Neural cell (in vitro differentiated cells): ENCODE data around the gene XRRA1. TPM values are rescaled to one million over a fixed set of nuclear protein-coding genes. Genes with fewer than 3 reads are reported as not detected.

ENCODE experiments used
- H2AFZ ChIP-seq: fragments of 200-600, 300-800 bp; sonication (generic), shearing (Covaris generic); 2 replicates; pipeline ENCODE4 v1.6.0; 2014; ENCODE audit warnings: low read depth, mild to moderate bottlenecking, antibody characterized with exemption, low read length, moderate library complexity
- H3F3A ChIP-seq: fragments of 200-600 bp; shearing (Covaris generic); 2 replicates; pipeline ENCODE4 v1.6.1; 2016; ENCODE audit warnings: mild to moderate bottlenecking, moderate library complexity, mixed read lengths, antibody characterized with exemption, low read length; ENCODE audit not compliant: insufficient read depth, poor library complexity, severe bottlenecking
- H3K27ac ChIP-seq: fragments of 200-600, 300-800 bp; sonication (generic), shearing (Covaris generic); 2 replicates; pipeline ENCODE4 v1.5.1; 2014; ENCODE audit warnings: mild to moderate bottlenecking, low read length, moderate library complexity
- H3K27me3 ChIP-seq: fragments of 300-800, 200-600 bp; sonication (generic), shearing (Covaris generic); 2 replicates; pipeline ENCODE4 v1.6.0; 2014; ENCODE audit warnings: mild to moderate bottlenecking, low read depth, low read length, moderate library complexity; ENCODE audit not compliant: insufficient read depth
- H3K36me3 ChIP-seq: fragments of 300-800, 200-600 bp; sonication (generic), shearing (Covaris generic); 2 replicates; pipeline ENCODE4 v1.5.1; 2014; ENCODE audit warnings: mild to moderate bottlenecking, antibody characterized with exemption, low read length, moderate library complexity; ENCODE audit not compliant: insufficient read depth
- H3K4me2 ChIP-seq: fragments of 300-800, 200-600 bp; sonication (generic), shearing (Covaris generic); 2 replicates; pipeline ENCODE4 v1.6.0; 2014; ENCODE audit warnings: mild to moderate bottlenecking, low read length
- H3K4me3 ChIP-seq: fragments of 300-800, 200-600 bp; sonication (generic), shearing (Covaris generic); 2 replicates; pipeline ENCODE4 v1.5.1; 2014; ENCODE audit warnings: mild to moderate bottlenecking, low read length, moderate library complexity
- H3K79me2 ChIP-seq: fragments of 200-600 bp; shearing (Covaris generic); replicated peaks from 2 replicates; pipeline ENCODE4 v1.6.0; 2014; ENCODE audit warnings: mild to moderate bottlenecking, low read length, moderate library complexity; ENCODE audit not compliant: insufficient read depth
- H3K9ac ChIP-seq: fragments of 300-800, 200-600 bp; sonication (generic), shearing (Covaris generic); 2 replicates; pipeline ENCODE4 v1.6.1; 2016; ENCODE audit warnings: mild to moderate bottlenecking, low read length, mixed read lengths
- H3K9me2 ChIP-seq: fragments of 200-600 bp; shearing (Covaris generic); 2 replicates; pipeline ENCODE4 v1.6.1; 2016; ENCODE audit warnings: mild to moderate bottlenecking, low read length, mixed read lengths; ENCODE audit not compliant: insufficient read depth
- H3K9me3 ChIP-seq: fragments of 200-600, 300-800 bp; sonication (generic), shearing (Covaris generic); 2 replicates; pipeline ENCODE4 v1.6.1; 2016; ENCODE audit warnings: mild to moderate bottlenecking, mixed run types, low read length, moderate library complexity, mixed read lengths
- H4K20me1 ChIP-seq: fragments of 200-600 bp; shearing (Covaris generic); 2 replicates; pipeline ENCODE4 v1.6.1; 2016; ENCODE audit warnings: mild to moderate bottlenecking, mixed run types; ENCODE audit not compliant: insufficient read depth
- EP300 ChIP-seq: fragments of 450-650 bp; conservative IDR thresholded peaks from 2 replicates; pipeline ENCODE4 v1.6.1; 2014; ENCODE audit warnings: antibody characterized with exemption, mild to moderate bottlenecking, moderate library complexity; ENCODE audit not compliant: poor library complexity, severe bottlenecking
- EZH2 ChIP-seq: fragments of 200-600, 300-800 bp; shearing (Covaris generic), sonication (generic); IDR thresholded peaks from 2 replicates; pipeline ENCODE4 v1.6.1; 2014; ENCODE audit warnings: antibody characterized with exemption, low read length, borderline replicate concordance, mild to moderate bottlenecking; ENCODE audit not compliant: insufficient read depth, poor library complexity, severe bottlenecking
- MXI1 ChIP-seq: fragments of 450-650 bp; conservative IDR thresholded peaks from 2 replicates; pipeline ENCODE4 v1.6.1; 2014; ENCODE audit warnings: antibody characterized with exemption, mild to moderate bottlenecking; ENCODE audit not compliant: poor library complexity, severe bottlenecking
- POLR2AphosphoS5 ChIP-seq: IDR thresholded peaks from 2 replicates; pipeline ENCODE4 v1.6.1; 2012
- RAD21 ChIP-seq: fragments of 450-650 bp; conservative IDR thresholded peaks from 2 replicates; pipeline ENCODE4 v1.6.1; 2014; ENCODE audit warnings: antibody characterized with exemption, mild to moderate bottlenecking, moderate library complexity
- SMC3 ChIP-seq: fragments of 450-650 bp; conservative IDR thresholded peaks from 2 replicates; pipeline ENCODE4 v1.6.1; 2014; ENCODE audit warnings: antibody characterized with exemption, mild to moderate bottlenecking, moderate library complexity; ENCODE audit not compliant: poor library complexity
- TAF1 ChIP-seq: IDR thresholded peaks from 2 replicates; pipeline ENCODE4 v1.6.1; 2012; ENCODE audit warnings: low read depth
- polyA plus RNA-seq: library from polyadenylated mRNA; depleted of rRNA; stranded (reverse); fragments of >200 nt; gene quantifications from 2 replicates; pipeline ENCODE4 v1.2.3, GENCODE V29; 2014
- TF ChIP-seq, protein P1 (sequence below): IDR thresholded peaks from 2 replicates; pipeline ENCODE4 v1.6.1; 2012; ENCODE audit warnings: borderline replicate concordance
- TF ChIP-seq, protein P2 (sequence below): fragments of 450-650 bp; IDR thresholded peaks from 2 replicates; pipeline ENCODE4 v1.5.1; 2014; ENCODE audit warnings: antibody characterized with exemption, mild to moderate bottlenecking, moderate library complexity; ENCODE audit not compliant: poor library complexity, severe bottlenecking

The XRRA1 gene
- polyA plus RNA-seq, 1 donor from 2014 or later = 2.7 TPM

DNA sequence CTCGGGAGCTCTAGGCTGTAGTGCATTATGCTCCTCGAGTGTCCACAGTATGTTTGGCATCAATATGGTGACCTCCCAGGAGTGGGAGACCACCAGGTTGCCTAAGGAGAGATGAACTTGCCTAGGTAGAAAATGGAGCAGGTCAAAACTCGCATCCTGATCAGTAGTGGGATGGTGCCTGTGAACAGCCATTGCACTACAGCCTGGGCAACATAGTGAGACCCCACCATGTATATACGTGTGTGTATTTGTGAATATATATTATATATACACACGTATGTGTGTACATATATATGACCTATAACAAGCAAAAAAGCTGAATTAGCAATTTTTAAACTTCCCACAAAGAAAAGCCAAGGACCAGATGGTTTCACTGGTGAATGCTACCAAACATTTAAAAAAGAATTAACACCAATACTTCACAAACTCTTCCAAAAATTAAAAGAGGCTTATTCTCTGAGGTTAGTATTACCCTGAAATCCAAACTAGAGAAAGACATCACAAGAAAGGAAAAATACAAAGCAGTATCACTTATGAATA, 102.8 kb downstream of the XRRA1 start:
- TF ChIP-seq POLR2AphosphoS5 = no peak
- TF ChIP-seq, protein P1, sequence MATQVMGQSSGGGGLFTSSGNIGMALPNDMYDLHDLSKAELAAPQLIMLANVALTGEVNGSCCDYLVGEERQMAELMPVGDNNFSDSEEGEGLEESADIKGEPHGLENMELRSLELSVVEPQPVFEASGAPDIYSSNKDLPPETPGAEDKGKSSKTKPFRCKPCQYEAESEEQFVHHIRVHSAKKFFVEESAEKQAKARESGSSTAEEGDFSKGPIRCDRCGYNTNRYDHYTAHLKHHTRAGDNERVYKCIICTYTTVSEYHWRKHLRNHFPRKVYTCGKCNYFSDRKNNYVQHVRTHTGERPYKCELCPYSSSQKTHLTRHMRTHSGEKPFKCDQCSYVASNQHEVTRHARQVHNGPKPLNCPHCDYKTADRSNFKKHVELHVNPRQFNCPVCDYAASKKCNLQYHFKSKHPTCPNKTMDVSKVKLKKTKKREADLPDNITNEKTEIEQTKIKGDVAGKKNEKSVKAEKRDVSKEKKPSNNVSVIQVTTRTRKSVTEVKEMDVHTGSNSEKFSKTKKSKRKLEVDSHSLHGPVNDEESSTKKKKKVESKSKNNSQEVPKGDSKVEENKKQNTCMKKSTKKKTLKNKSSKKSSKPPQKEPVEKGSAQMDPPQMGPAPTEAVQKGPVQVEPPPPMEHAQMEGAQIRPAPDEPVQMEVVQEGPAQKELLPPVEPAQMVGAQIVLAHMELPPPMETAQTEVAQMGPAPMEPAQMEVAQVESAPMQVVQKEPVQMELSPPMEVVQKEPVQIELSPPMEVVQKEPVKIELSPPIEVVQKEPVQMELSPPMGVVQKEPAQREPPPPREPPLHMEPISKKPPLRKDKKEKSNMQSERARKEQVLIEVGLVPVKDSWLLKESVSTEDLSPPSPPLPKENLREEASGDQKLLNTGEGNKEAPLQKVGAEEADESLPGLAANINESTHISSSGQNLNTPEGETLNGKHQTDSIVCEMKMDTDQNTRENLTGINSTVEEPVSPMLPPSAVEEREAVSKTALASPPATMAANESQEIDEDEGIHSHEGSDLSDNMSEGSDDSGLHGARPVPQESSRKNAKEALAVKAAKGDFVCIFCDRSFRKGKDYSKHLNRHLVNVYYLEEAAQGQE = no peak
- no peak for TF ChIP-seq EP300
- no peak for TF ChIP-seq SMC3
- TF ChIP-seq, protein P2, sequence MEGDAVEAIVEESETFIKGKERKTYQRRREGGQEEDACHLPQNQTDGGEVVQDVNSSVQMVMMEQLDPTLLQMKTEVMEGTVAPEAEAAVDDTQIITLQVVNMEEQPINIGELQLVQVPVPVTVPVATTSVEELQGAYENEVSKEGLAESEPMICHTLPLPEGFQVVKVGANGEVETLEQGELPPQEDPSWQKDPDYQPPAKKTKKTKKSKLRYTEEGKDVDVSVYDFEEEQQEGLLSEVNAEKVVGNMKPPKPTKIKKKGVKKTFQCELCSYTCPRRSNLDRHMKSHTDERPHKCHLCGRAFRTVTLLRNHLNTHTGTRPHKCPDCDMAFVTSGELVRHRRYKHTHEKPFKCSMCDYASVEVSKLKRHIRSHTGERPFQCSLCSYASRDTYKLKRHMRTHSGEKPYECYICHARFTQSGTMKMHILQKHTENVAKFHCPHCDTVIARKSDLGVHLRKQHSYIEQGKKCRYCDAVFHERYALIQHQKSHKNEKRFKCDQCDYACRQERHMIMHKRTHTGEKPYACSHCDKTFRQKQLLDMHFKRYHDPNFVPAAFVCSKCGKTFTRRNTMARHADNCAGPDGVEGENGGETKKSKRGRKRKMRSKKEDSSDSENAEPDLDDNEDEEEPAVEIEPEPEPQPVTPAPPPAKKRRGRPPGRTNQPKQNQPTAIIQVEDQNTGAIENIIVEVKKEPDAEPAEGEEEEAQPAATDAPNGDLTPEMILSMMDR = no peak
- TF ChIP-seq RAD21 = no peak
- no peak for TF ChIP-seq MXI1
- no peak for TF ChIP-seq TAF1
- no peak for TF ChIP-seq EZH2
- Histone ChIP-seq H3K36me3 (peaks cover 9% of the 10 kb centered on the region), H3K4me3 (no peak overlapping the region), H3K27ac (no peak overlapping the region), H3K27me3 (no peaks in the 10 kb centered on the region), H3K4me2 (no peak overlapping the region), H4K20me1 (no peaks in the 10 kb centered on the region), H3K79me2 (no peaks in the 10 kb centered on the region), H3K9me3 (no peaks in the 10 kb centered on the region), H2AFZ (no peak overlapping the region), H3F3A (no peaks in the 10 kb centered on the region), H3K9me2 (no peaks in the 10 kb centered on the region), H3K9ac (no peak overlapping the region)

DNA sequence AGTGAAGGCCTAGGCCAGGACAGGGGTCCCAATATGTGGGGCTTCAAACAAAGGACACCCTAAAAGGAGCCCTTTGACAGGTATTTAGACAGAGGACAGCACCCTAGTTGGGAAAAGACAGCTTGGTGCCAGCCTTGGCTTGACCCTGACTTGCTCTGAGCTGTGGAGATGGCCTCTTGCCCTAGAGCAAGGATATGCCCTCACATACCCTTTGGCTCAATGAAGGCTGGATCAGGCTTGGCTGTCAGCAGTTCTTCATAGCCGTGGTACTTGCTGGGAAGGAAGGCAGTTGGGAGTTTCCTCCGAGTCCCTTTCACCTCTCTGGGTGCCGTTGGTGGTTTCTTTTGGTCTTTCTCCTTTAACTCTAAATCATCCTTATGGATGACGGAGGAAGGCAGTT, 104.0 kb downstream of the XRRA1 start:
- peaks cover 9% of the 10 kb centered on the region for H3K36me3 ChIP-seq

More for the DNA sequence above, 104.0 kb downstream of the XRRA1 start:
- no peak overlapping the region for H3K27ac ChIP-seq
- H3K9me3 ChIP-seq = no peaks in the 10 kb centered on the region
- H4K20me1 ChIP-seq = no peaks in the 10 kb centered on the region
- no peaks in the 10 kb centered on the region for H3K79me2 ChIP-seq
- no peak overlapping the region for H3K4me2 ChIP-seq
- no peaks in the 10 kb centered on the region for H3F3A ChIP-seq
- H3K27me3 ChIP-seq = no peaks in the 10 kb centered on the region
- no peak overlapping the region for H3K9ac ChIP-seq
- no peaks in the 10 kb centered on the region for H3K9me2 ChIP-seq
- H3K4me3 ChIP-seq = no peak overlapping the region
- no peak for TF ChIP-seq RAD21
- TF ChIP-seq SMC3 = no peak
- TF ChIP-seq MXI1 = no peak
- TF ChIP-seq POLR2AphosphoS5 = no peak
- no peak for TF ChIP-seq EZH2
- no peak overlapping the region for H2AFZ ChIP-seq
